Endothelial cell of umbilical vein (primary cell): ENCODE measurements around the gene PALD1. TPM values are rescaled to one million over a fixed set of nuclear protein-coding genes. Genes with fewer than 3 reads are reported as not detected.

ENCODE experiments used
- BruUV-seq: library from RNA; stranded (reverse); fragments of 400-500 nt; replicated peaks from 2 replicates; lab custom pipeline; 2021; lab: Mats Ljungman, UMichigan
- CTCF ChIA-PET: fragments of 300-600, 350-600 bp; sonication (Branson Sonifier 250); formaldehyde crosslinking; loops from one replicate; lab custom pipeline; 2021; ENCODE audit warnings: antibody characterized with exemption, inconsistent platforms; lab: Charles Lee
- POLR2A ChIA-PET: fragments of 300-600, 350-600 bp; sonication (Branson Sonifier 250); formaldehyde crosslinking; loops from one replicate; lab custom pipeline; 2021; ENCODE audit warnings: antibody characterized with exemption, inconsistent platforms; lab: Charles Lee
- DNase-seq: peaks from one replicate; pipeline ENCODE4 v3.0.0-alpha.2; 2011; ENCODE audit warnings: low read depth, low spot score
- FAIRE-seq: peaks from 2 replicates; lab custom pipeline; 2011; peaks lifted over from hg19 to GRCh38; lab: Jason Lieb, UNC
- H2AFZ ChIP-seq: 2 replicates; pipeline ENCODE4 v1.6.0; 2012; ENCODE audit warnings: low read depth, low read length, control low read depth, inconsistent platforms
- H3K27ac ChIP-seq: 2 replicates; pipeline ENCODE4 v1.5.1; 2011; ENCODE audit warnings: low read depth, mild to moderate bottlenecking, control low read depth, low read length, moderate library complexity; ENCODE audit not compliant: insufficient read depth
- H3K27me3 ChIP-seq, 2 experiments: 2 replicates each; pipeline versions ENCODE4 v1.6.0 to v1.6.1; 2011; ENCODE audit warnings: low read length in 2 of 2, mixed read lengths in 1 of 2; ENCODE audit not compliant: control insufficient read depth in 2 of 2, insufficient read depth in 2 of 2
- H3K36me3 ChIP-seq, 2 experiments: 2 replicates in 1 of 2; 3 replicates in 1 of 2; pipeline ENCODE4 v1.5.1; 2011; ENCODE audit warnings: low read length in 2 of 2, mild to moderate bottlenecking in 1 of 2, moderate library complexity in 1 of 2; ENCODE audit not compliant: control insufficient read depth in 2 of 2, insufficient read depth in 2 of 2; ENCODE audit errors: extremely low read depth in 1 of 2
- H3K4me1 ChIP-seq: 3 replicates; pipeline ENCODE4 v1.5.1; 2011; ENCODE audit warnings: mild to moderate bottlenecking, low read length; ENCODE audit not compliant: control insufficient read depth, insufficient read depth; ENCODE audit errors: extremely low read depth
- H3K4me2 ChIP-seq: 2 replicates; pipeline ENCODE4 v1.6.1; 2011; ENCODE audit warnings: low read length, control low read depth, mixed read lengths; ENCODE audit not compliant: insufficient read depth
- H3K4me3 ChIP-seq, 3 experiments: fragments of 200-600 bp in 1 of 3; sonication (generic), shearing (Covaris generic) in 1 of 3; replicated peaks in 1 of 3; 2 replicates each; pipeline ENCODE4 v1.5.1; 2011 to 2016; ENCODE audit warnings: control low read depth in 3 of 3, low read length in 3 of 3, mild to moderate bottlenecking in 2 of 3, inconsistent platforms in 1 of 3, low read depth in 1 of 3, moderate library complexity in 1 of 3; ENCODE audit not compliant: insufficient read depth in 1 of 3
- H3K79me2 ChIP-seq: 2 replicates; pipeline ENCODE4 v1.6.0; 2012; ENCODE audit warnings: low read length, inconsistent platforms; ENCODE audit not compliant: control insufficient read depth, insufficient read depth
- H3K9ac ChIP-seq: replicated peaks from 2 replicates; pipeline ENCODE3; 2011; ENCODE audit warnings: low read length, control low read depth; ENCODE audit not compliant: insufficient read depth; ENCODE audit errors: extremely low read depth
- H3K9me1 ChIP-seq: replicated peaks from 3 replicates; pipeline ENCODE4 v1.6.0; 2011; ENCODE audit warnings: mild to moderate bottlenecking, low read length; ENCODE audit not compliant: control insufficient read depth, insufficient read depth; ENCODE audit errors: extremely low read depth
- H3K9me3 ChIP-seq: replicated peaks from 2 replicates; pipeline ENCODE4 v1.5.1; 2012; ENCODE audit warnings: low read length, inconsistent platforms; ENCODE audit not compliant: control insufficient read depth, insufficient read depth
- H4K20me1 ChIP-seq: replicated peaks from 2 replicates; pipeline ENCODE3; 2011; ENCODE audit warnings: mild to moderate bottlenecking, low read length; ENCODE audit not compliant: control insufficient read depth, insufficient read depth; ENCODE audit errors: extremely low read depth
- CTCF ChIP-seq, 2 donors: IDR thresholded peaks; 1 replicate in 1 of 2; 2 replicates in 1 of 2; pipeline ENCODE4 v1.5.1; 2011; ENCODE audit warnings: low read length in 2 of 2, mild to moderate bottlenecking in 2 of 2, moderate library complexity in 2 of 2, control low read depth in 1 of 2, inconsistent platforms in 1 of 2, low read depth in 1 of 2; ENCODE audit not compliant: insufficient read depth in 1 of 2; ENCODE audit errors: extremely low read depth in 1 of 2
- EZH2 ChIP-seq: IDR thresholded peaks from 2 replicates; pipeline ENCODE4 v1.6.1; 2012; ENCODE audit warnings: borderline replicate concordance, low read depth, mild to moderate bottlenecking, moderate library complexity, low read length, inconsistent platforms; ENCODE audit not compliant: severe bottlenecking
- FOS ChIP-seq: IDR thresholded peaks from 2 replicates; pipeline ENCODE4 v1.6.1; 2011; ENCODE audit warnings: mild to moderate bottlenecking, low read length, moderate library complexity, borderline replicate concordance; ENCODE audit not compliant: insufficient read depth
- GATA2 ChIP-seq: IDR thresholded peaks from 2 replicates; pipeline ENCODE4 v1.7.0; 2011; ENCODE audit warnings: low read depth, mild to moderate bottlenecking, moderate library complexity, mixed read lengths, low read length; ENCODE audit not compliant: insufficient read length, insufficient read depth
- JUN ChIP-seq: IDR thresholded peaks from 2 replicates; pipeline ENCODE4 v1.6.1; 2011; ENCODE audit warnings: borderline replicate concordance, low read depth; ENCODE audit not compliant: insufficient read length, insufficient read depth
- MYC ChIP-seq: IDR thresholded peaks from one replicate; pipeline ENCODE4 v1.6.1; 2011; ENCODE audit warnings: mild to moderate bottlenecking, low read depth, low read length
- POLR2A ChIP-seq: IDR thresholded peaks from 2 replicates; pipeline ENCODE4 v1.6.1; 2012; ENCODE audit warnings: low read depth, mild to moderate bottlenecking, control low read depth, low read length
- POLR2AphosphoS5 ChIP-seq: IDR thresholded peaks from 2 replicates; pipeline ENCODE4 v1.6.1; 2012; ENCODE audit warnings: low read depth, mild to moderate bottlenecking, control low read depth, low read length, moderate library complexity; ENCODE audit not compliant: insufficient read depth
- dilution Hi-C: fragments of 300-500 bp; cut with MboI; formaldehyde crosslinking; loops from one replicate; pipeline ENCODE4 v1.15.0; 2019; ENCODE audit warnings: low sequenced_read_pairs; ENCODE audit not compliant: extremely low pct_ligation_motif_present
- intact Hi-C: fragments of 100-400 bp; cut with micrococcal nuclease; formaldehyde crosslinking; loops from one replicate; pipeline ENCODE4 v1.10.0; 2022
- polyA plus RNA-seq, 4 experiments: library from polyadenylated mRNA; depleted of rRNA in 3 of 4; stranded (reverse) in 3 of 4; unstranded in 1 of 4; fragments of >200 nt; gene quantifications; 2 replicates each; pipeline versions ENCODE4 v1.2.1 to v1.2.3, GENCODE V29; 2011 to 2012; ENCODE audit warnings: missing spikeins in 1 of 4
- total RNA-seq: library from RNA; stranded (reverse); gene quantifications from 2 replicates; pipeline ENCODE4 v1.2.3, GENCODE V29; 2021
- TF ChIP-seq, protein P1 (sequence below): IDR thresholded peaks from 2 replicates; pipeline ENCODE4 v1.6.1; 2011; ENCODE audit not compliant: insufficient read depth, insufficient read length

Gene PALD1
- total and polyA plus RNA-seq, 2 donors (not counting 3 experiments of a cell fraction or from before 2014, with no cell fraction given), result 16.6 to 73.3 TPM

DNA sequence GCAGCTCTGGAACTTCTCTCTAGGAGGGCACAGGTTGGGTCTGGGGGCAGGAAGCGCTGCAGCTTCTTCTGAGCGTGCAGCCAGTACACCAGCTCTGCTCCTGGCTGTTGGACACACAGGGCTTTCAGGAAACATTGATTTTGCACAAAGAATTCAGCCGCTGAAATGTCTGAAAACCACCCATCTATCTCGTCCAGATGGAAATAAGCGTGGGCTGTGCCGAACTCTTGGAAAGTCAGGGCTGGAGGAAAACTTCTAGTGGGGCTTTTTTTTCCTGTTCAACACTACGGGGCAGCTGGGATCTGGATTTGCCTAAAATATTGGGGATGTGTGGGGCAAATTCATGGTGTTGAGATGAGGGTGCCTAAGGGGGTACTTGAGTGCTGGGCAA, 31.2 kb downstream of the PALD1 start:
- H3K36me3 ChIP-seq, result no peaks in the 10 kb centered on the region
- no peaks in the 10 kb centered on the region for H3K79me2 ChIP-seq
- TF ChIP-seq CTCF (IDR thresholded peaks at IDR 0.05; ENCODE audit: extremely low read depth in 1 of 2, insufficient read depth in 1 of 2, low read depth in 1 of 2, low read length in 2 of 2), result no peak
- no peak for TF ChIP-seq POLR2AphosphoS5
- no peak for TF ChIP-seq POLR2A
- TF ChIP-seq GATA2, result no peak
- TF ChIP-seq EZH2, result no peak
- H3K4me3 ChIP-seq, result no peak overlapping the region
- H3K27me3 ChIP-seq, result no peaks in the 10 kb centered on the region
- H4K20me1 ChIP-seq, result no peaks in the 10 kb centered on the region
- H3K9me1 ChIP-seq, result no peaks in the 10 kb centered on the region
- no peaks in the 10 kb centered on the region for H3K9me3 ChIP-seq
- H3K4me2 ChIP-seq, result no peak overlapping the region
- DNase-seq (no peak), FAIRE-seq (peak; percentile 21)
- ChIA-PET CTCF (interaction anchor here (0.9 to 3.2 kb wide), 5 partner anchors 10 to 48 kb away, joined by 3 to 16 read pairs (median 7); no protein-coding TSS in a partner anchor), POLR2A (no interaction called here)
- H3K4me1 ChIP-seq, result peaks cover 29% of the 10 kb centered on the region
- dilution Hi-C loops (no loop called here), intact Hi-C loops (loop anchor here (1.0 kb wide), 2 partner anchors 9 to 31 kb away; partner anchors contain the start of gene PALD1)
- no TSS peak for BruUV-seq
- peak overlapping the region; percentile 19 for H3K9ac ChIP-seq
- H2AFZ ChIP-seq, result no peak overlapping the region
- peak overlapping the region; percentile 73 for H3K27ac ChIP-seq

DNA sequence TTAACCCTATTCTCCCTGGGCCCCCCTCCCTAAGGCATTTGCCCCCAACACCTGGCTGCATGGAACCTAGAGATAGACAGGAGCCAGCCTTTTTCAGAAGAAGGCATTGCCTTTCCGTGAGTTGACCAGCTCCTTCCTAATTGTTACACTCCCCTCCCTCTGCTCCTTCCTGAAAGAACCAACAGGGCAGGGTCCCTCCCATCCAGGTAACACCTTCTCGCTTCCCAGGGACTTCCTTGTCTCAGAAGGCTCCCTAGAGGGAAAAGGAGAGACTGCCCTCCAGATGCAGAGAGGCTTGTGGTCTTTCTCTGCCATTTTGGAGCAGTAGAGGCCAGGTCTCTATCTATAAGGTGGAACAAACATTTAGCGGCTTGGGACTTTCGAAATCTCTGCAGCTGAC, 31.9 kb downstream of the PALD1 start:
- no peak for DNase-seq
- no peaks in the 10 kb centered on the region for H3K9me1 ChIP-seq
- H2AFZ ChIP-seq, result no peak overlapping the region
- CTCF ChIA-PET, result interaction anchor here (3.2 kb wide), 1 partner anchor 11 kb away, joined by 15 read pairs; no protein-coding TSS in a partner anchor
- TF ChIP-seq CTCF (IDR thresholded peaks at IDR 0.05; ENCODE audit: extremely low read depth in 1 of 2, insufficient read depth in 1 of 2, low read depth in 1 of 2, low read length in 2 of 2) (no peak), GATA2 (no peak), EZH2 (no peak), POLR2A (no peak), POLR2AphosphoS5 (no peak), JUN (no peak), MYC (no peak), FOS (no peak)
- TF ChIP-seq, protein P1, sequence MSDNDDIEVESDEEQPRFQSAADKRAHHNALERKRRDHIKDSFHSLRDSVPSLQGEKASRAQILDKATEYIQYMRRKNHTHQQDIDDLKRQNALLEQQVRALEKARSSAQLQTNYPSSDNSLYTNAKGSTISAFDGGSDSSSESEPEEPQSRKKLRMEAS, result no peak
- no peak for FAIRE-seq
- H3K27me3 ChIP-seq, result no peaks in the 10 kb centered on the region
- intact Hi-C loops (no loop called here), dilution Hi-C loops (no loop called here)
- no peak overlapping the region for H3K4me3 ChIP-seq
- BruUV-seq, result no TSS peak
- H3K36me3 ChIP-seq, result no peaks in the 10 kb centered on the region
- H3K27ac ChIP-seq, result no peak overlapping the region
- POLR2A ChIA-PET, result no interaction called here
- H3K79me2 ChIP-seq, result no peaks in the 10 kb centered on the region
- H3K4me1 ChIP-seq, result peaks cover 29% of the 10 kb centered on the region
- H3K9ac ChIP-seq, result no peak overlapping the region
- no peaks in the 10 kb centered on the region for H4K20me1 ChIP-seq
- H3K9me3 ChIP-seq, result no peaks in the 10 kb centered on the region
- no peak overlapping the region for H3K4me2 ChIP-seq
